ENCODE measurements around the gene WWOX. TPM values are rescaled to one million over a fixed set of nuclear protein-coding genes. Genes with fewer than 3 reads are reported as not detected.

Gene WWOX
- total RNA-seq, 2 experiments from 2014 or later, result 19.1 to 23.7 TPM

- peaks cover 5% of the 10 kb centered on the region for H3K4me1 Mint-ChIP-seq (ENCODE audit: low read depth)
- ChIA-PET CTCF (no interaction called here), POLR2A (no interaction called here)
- no peaks in the 10 kb centered on the region for H3K36me3 Mint-ChIP-seq (ENCODE audit: low read depth)
- no peak overlapping the region for H3K27ac Mint-ChIP-seq
- peaks cover 1% of the 10 kb centered on the region for H3K9me3 Mint-ChIP-seq
- no peak for TF ChIP-seq CTCF (IDR thresholded peaks at IDR 0.05)
- no peak overlapping the region for H3K4me3 Mint-ChIP-seq
- DNase-seq (no peak), ATAC-seq (no peak)
- intact Hi-C loops (cut with micrococcal nuclease), result no loop called here
- no peaks in the 10 kb centered on the region for H3K27me3 Mint-ChIP-seq
These were observed 858.1 kb downstream of the WWOX start for GRCh38 chr16:78957317-78958100.

- peaks cover 9% of the 10 kb centered on the region for H3K4me1 Mint-ChIP-seq (ENCODE audit: low read depth)
- H3K9me3 Mint-ChIP-seq, result peaks cover 12% of the 10 kb centered on the region
- H3K36me3 Mint-ChIP-seq (ENCODE audit: low read depth), result peaks cover 9% of the 10 kb centered on the region
- intact Hi-C loops (cut with micrococcal nuclease), result no loop called here
- no peak for DNase-seq
- no peak overlapping the region for H3K4me3 Mint-ChIP-seq
- POLR2A ChIA-PET, result no interaction called here
- TF ChIP-seq CTCF (IDR thresholded peaks at IDR 0.05), result no peak
- no peak overlapping the region for H3K27ac Mint-ChIP-seq
- no peaks in the 10 kb centered on the region for H3K27me3 Mint-ChIP-seq
- CTCF ChIA-PET, result no interaction called here
- no peak for ATAC-seq
These were observed 862.0 kb downstream of the WWOX start for GRCh38 chr16:78961464-78961863.

GRCh38 chr16:78962457-78962929, 863.0 kb downstream of the WWOX start:
- H3K27ac Mint-ChIP-seq, result peak overlapping the region; percentile 75
- TF ChIP-seq CTCF (IDR thresholded peaks at IDR 0.05), result no peak
- ChIA-PET CTCF (no interaction called here), POLR2A (no interaction called here)
- peaks cover 12% of the 10 kb centered on the region for H3K9me3 Mint-ChIP-seq
- H3K4me1 Mint-ChIP-seq (ENCODE audit: low read depth), result peaks cover 9% of the 10 kb centered on the region
- DNase-seq (peak; percentile 7), ATAC-seq (peak; percentile 78)
- peaks cover 9% of the 10 kb centered on the region for H3K36me3 Mint-ChIP-seq (ENCODE audit: low read depth)
- intact Hi-C loops (cut with micrococcal nuclease), result no loop called here
- no peak overlapping the region for H3K4me3 Mint-ChIP-seq
- H3K27me3 Mint-ChIP-seq, result no peaks in the 10 kb centered on the region

GRCh38 chr16:78967948-78968347, 868.5 kb downstream of the WWOX start:
- intact Hi-C loops (cut with micrococcal nuclease), result no loop called here
- peaks cover 8% of the 10 kb centered on the region for H3K9me3 Mint-ChIP-seq
- ChIA-PET POLR2A (no interaction called here), CTCF (no interaction called here)
- peaks cover 6% of the 10 kb centered on the region for H3K36me3 Mint-ChIP-seq (ENCODE audit: low read depth)
- DNase-seq (no peak), ATAC-seq (no peak)
- H3K4me1 Mint-ChIP-seq (ENCODE audit: low read depth), result peaks cover under 1% of the 10 kb centered on the region
- no peak overlapping the region for H3K4me3 Mint-ChIP-seq
- no peaks in the 10 kb centered on the region for H3K27me3 Mint-ChIP-seq
- TF ChIP-seq CTCF (IDR thresholded peaks at IDR 0.05), result no peak
- no peak overlapping the region for H3K27ac Mint-ChIP-seq

GRCh38 chr16:78969721-78970120, 870.3 kb downstream of the WWOX start:
- Mint-ChIP-seq H3K27me3 (no peaks in the 10 kb centered on the region), H3K27ac (no peak overlapping the region), H3K9me3 (peaks cover 2% of the 10 kb centered on the region), H3K4me3 (no peak overlapping the region), H3K36me3 (ENCODE audit: low read depth) (no peaks in the 10 kb centered on the region), H3K4me1 (ENCODE audit: low read depth) (no peaks in the 10 kb centered on the region)
- CTCF ChIA-PET, result interaction anchor here (0.9 kb wide), 1 partner anchor 633 kb away, joined by 3 read pairs; no protein-coding TSS in a partner anchor
- POLR2A ChIA-PET, result no interaction called here
- intact Hi-C loops (cut with micrococcal nuclease), result no loop called here
- DNase-seq (no peak), ATAC-seq (no peak)
- no peak for TF ChIP-seq CTCF (IDR thresholded peaks at IDR 0.05)

All from activated CD8-positive, alpha-beta T cell treated with anti-CD3 and anti-CD28 coated beads for 36 hours (primary cell).